ENCODE data around the gene CDKN2AIPNL. TPM values are rescaled to one million over a fixed set of nuclear protein-coding genes. Genes with fewer than 3 reads are reported as not detected.

CDKN2AIPNL gene, protein sequence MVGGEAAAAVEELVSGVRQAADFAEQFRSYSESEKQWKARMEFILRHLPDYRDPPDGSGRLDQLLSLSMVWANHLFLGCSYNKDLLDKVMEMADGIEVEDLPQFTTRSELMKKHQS
- 10 to 100 TPM in 1 of 2 donors, 1 to 10 TPM in 1; 3.0 to 14.5 TPM for total RNA-seq

DNA sequence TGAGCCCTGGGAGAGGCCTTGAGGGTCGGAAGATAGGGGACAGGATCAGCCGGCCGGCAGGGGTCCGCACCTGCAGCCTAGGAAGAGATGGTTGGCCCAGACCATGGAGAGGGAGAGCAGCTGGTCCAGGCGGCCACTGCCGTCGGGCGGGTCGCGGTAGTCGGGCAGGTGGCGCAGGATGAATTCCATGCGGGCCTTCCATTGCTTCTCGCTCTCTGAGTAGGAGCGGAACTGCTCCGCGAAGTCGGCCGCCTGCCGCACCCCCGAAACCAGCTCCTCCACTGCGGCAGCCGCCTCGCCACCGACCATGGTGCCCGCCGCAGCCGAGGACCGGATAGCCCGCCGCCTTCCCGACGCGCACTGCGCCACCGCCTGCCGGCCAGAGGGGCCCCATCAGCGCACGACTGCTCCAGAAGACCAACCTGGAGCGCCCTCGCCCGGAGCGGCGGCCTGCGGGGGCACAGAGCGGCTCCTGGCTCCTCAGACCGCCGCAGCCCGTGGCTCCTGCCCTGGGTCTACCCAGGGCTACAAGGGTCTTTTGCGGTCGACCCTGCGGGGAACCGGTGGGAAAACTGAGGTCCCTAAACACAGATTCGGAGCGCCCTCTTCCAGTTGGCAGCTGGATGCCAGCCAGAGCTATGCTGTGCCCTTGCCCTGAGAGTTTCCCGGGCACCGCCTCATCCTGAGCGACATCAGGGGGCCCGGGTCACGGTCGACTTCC is at the start of gene CDKN2AIPNL:
Gene CDKN2AIPNL (minus strand): TSS at position 336 of the 721 bp plus-strand sequence. CDS start 27 bp downstream, at position 309.
- intact Hi-C loops (cut with DNase I) = loop anchor here (10.0 kb wide), 1 partner anchor 103 kb away; no protein-coding TSS in a partner anchor
- TF ChIP-seq POLR2A (IDR thresholded peaks at IDR 0.05) = peak; percentile 75 to 87 (median 82)
- TF ChIP-seq, protein P1, sequence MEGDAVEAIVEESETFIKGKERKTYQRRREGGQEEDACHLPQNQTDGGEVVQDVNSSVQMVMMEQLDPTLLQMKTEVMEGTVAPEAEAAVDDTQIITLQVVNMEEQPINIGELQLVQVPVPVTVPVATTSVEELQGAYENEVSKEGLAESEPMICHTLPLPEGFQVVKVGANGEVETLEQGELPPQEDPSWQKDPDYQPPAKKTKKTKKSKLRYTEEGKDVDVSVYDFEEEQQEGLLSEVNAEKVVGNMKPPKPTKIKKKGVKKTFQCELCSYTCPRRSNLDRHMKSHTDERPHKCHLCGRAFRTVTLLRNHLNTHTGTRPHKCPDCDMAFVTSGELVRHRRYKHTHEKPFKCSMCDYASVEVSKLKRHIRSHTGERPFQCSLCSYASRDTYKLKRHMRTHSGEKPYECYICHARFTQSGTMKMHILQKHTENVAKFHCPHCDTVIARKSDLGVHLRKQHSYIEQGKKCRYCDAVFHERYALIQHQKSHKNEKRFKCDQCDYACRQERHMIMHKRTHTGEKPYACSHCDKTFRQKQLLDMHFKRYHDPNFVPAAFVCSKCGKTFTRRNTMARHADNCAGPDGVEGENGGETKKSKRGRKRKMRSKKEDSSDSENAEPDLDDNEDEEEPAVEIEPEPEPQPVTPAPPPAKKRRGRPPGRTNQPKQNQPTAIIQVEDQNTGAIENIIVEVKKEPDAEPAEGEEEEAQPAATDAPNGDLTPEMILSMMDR (IDR thresholded peaks at IDR 0.05) = peak; percentile 61 to 96 (median 85)

DNA sequence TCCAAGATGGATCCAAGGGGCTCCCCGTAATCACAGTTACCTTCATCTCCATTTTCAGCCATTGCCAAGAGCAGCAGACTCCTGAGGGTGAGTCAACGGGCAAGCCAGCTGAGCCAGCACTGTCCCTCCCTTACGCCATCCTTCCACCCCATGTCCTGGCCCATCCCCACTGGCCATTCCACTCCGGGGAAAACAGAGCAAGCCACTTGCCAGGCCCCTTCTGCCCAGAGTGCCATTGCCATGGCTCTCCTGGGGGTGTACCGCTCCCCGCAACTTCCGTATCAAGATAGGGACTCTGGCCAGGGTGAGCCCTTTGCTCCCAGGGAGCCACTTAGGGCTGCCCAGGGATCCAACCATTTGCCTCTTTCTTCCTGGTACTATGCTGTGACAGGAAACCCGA is 48.9 kb upstream of the CDKN2AIPNL start:
- Histone ChIP-seq H3K4me1 (peaks cover 20% of the 10 kb centered on the region), H3K27ac (no peak overlapping the region), H3K36me3 (replicated peaks in 1 of 2; ENCODE audit: insufficient read depth in 1 of 2, low read depth in 2 of 2) (no peaks in the 10 kb centered on the region), H3K27me3 (no peaks in the 10 kb centered on the region), H3K4me3 (no peak overlapping the region), H3K9me3 (no peaks in the 10 kb centered on the region)
- WGBS, 2 donors = 85 to 86% methylated on average over 4 to 8 of the region's 8 CpGs
- intact Hi-C loops (cut with DNase I) = no loop called here
- ATAC-seq = no peak
- no peak for DNase-seq
- TF ChIP-seq, protein P1 (IDR thresholded peaks at IDR 0.05) = no peak
- no peak for TF ChIP-seq POLR2A (IDR thresholded peaks at IDR 0.05)

More for the DNA sequence above, at the start of gene CDKN2AIPNL:
- WGBS, 2 donors = 0 to 1% methylated on average over 11 to 61 of the region's 61 CpGs
- H3K4me1 ChIP-seq = peaks cover 66% of the 10 kb centered on the region
- H3K4me3 ChIP-seq = peak within 1 kb of the TSS; percentile 66 to 84
- peak within 1 kb of the TSS; percentile 80 to 91 (median 88) for H3K27ac ChIP-seq
- no peaks in the 10 kb centered on the region for H3K27me3 ChIP-seq
- no peaks in the 10 kb centered on the region for H3K36me3 ChIP-seq (replicated peaks in 1 of 2; ENCODE audit: insufficient read depth in 1 of 2, low read depth in 2 of 2)
- H3K9me3 ChIP-seq = no peaks in the 10 kb centered on the region
- ATAC-seq (peak; percentile 87), DNase-seq (peak; percentile 91 to 94 (median 92))

DNA sequence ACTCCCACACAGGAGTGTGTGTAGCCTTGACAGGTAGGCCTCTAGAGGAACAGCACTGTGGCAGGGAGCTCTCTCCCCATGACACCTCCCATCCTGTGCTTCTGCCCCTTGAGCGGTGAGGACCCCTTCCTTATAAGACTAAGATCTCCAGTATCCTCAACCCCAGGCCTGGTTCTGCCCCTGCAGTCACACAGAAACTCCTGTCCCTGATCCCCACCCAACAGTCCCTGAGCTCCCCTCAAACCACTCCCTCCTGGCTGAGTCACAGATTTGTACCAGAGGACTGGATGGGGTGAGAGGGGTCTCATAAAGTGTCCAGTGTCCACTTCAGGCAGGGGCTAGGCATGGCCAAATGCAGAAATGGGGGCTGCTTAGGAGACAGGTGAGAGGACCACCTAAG is 47.8 kb upstream of the CDKN2AIPNL start:
- no peak overlapping the region for H3K4me3 ChIP-seq
- H3K9me3 ChIP-seq = no peaks in the 10 kb centered on the region
- TF ChIP-seq POLR2A (IDR thresholded peaks at IDR 0.05) = no peak
- TF ChIP-seq, protein P1 (IDR thresholded peaks at IDR 0.05) = no peak
- H3K4me1 ChIP-seq = peaks cover 10% of the 10 kb centered on the region
- no peak overlapping the region for H3K27ac ChIP-seq
- H3K27me3 ChIP-seq = no peaks in the 10 kb centered on the region
- no peaks in the 10 kb centered on the region for H3K36me3 ChIP-seq (replicated peaks in 1 of 2; ENCODE audit: insufficient read depth in 1 of 2, low read depth in 2 of 2)
- intact Hi-C loops (cut with DNase I) = no loop called here
- DNase-seq (no peak), ATAC-seq (no peak)
- 100% methylated on average over 1 of the region's 1 CpG for WGBS, 2 donors

DNA sequence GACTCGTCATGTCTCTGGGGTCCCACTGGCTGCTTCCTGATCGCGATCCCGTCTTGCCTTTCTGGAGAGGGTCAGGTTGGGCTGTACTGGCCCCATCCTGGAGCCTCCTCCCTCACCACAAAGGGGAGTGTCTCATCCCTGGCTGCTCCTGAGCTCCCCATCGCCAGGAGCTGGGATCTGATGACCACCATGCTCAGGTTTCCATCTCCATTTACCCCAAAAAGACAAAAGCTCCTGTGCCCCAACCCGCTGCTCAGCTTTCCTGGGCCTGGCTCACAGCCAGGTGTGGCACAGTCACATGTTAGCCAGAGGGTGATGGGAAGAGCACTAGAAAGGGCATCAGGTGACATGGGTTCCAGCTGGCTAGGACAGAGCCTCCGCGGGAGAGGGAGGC is 47.3 kb upstream of the CDKN2AIPNL start:
- Histone ChIP-seq H3K9me3 (no peaks in the 10 kb centered on the region), H3K27me3 (no peaks in the 10 kb centered on the region), H3K4me1 (peaks cover 9% of the 10 kb centered on the region), H3K27ac (no peak overlapping the region), H3K36me3 (replicated peaks in 1 of 2; ENCODE audit: insufficient read depth in 1 of 2, low read depth in 2 of 2) (no peaks in the 10 kb centered on the region), H3K4me3 (no peak overlapping the region)
- ATAC-seq = no peak
- intact Hi-C loops (cut with DNase I) = no loop called here
- no peak for DNase-seq
- 89 to 91% methylated on average over 8 of the region's 8 CpGs for WGBS, 2 donors
- TF ChIP-seq, protein P1 (IDR thresholded peaks at IDR 0.05) = no peak
- no peak for TF ChIP-seq POLR2A (IDR thresholded peaks at IDR 0.05)
